ENCODE data around the gene JMJD1C.

DNA sequence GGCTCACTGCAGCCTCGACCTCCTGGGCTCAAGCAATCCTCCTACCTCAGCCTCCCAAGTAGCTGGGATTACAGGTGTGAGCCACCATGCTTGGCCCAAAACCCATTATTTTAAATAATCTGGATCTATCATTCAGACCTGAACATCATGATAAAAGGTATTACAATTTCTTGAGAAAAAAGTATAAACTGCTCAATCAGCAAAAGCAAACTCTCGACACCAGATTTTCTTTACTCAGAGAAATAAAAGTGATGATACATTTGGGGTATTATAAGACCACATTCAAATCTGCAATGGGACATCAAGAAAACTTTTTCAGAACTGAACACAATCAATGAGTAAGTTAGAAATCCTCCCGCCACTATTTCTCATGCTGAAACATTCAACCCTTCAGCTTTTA, 41.2 kb downstream of the JMJD1C start:
- TF ChIP-seq EGR1 (IDR thresholded peaks at IDR 0.05; ENCODE audit: low read depth) (no peak), ELF1 (IDR thresholded peaks at IDR 0.05; ENCODE audit: borderline replicate concordance, low read depth) (no peak), POLR2A (IDR thresholded peaks at IDR 0.05; ENCODE audit: borderline replicate concordance, extremely low read depth, insufficient read depth, insufficient read length) (no peak), POLR2AphosphoS5 (IDR thresholded peaks at IDR 0.05; ENCODE audit: low read depth, low read length) (no peak), EZH2 (IDR thresholded peaks at IDR 0.05) (no peak), RAD21 (IDR thresholded peaks at IDR 0.05; ENCODE audit: low read depth) (no peak), JUND (IDR thresholded peaks at IDR 0.05) (no peak)
- TF ChIP-seq, protein P1, sequence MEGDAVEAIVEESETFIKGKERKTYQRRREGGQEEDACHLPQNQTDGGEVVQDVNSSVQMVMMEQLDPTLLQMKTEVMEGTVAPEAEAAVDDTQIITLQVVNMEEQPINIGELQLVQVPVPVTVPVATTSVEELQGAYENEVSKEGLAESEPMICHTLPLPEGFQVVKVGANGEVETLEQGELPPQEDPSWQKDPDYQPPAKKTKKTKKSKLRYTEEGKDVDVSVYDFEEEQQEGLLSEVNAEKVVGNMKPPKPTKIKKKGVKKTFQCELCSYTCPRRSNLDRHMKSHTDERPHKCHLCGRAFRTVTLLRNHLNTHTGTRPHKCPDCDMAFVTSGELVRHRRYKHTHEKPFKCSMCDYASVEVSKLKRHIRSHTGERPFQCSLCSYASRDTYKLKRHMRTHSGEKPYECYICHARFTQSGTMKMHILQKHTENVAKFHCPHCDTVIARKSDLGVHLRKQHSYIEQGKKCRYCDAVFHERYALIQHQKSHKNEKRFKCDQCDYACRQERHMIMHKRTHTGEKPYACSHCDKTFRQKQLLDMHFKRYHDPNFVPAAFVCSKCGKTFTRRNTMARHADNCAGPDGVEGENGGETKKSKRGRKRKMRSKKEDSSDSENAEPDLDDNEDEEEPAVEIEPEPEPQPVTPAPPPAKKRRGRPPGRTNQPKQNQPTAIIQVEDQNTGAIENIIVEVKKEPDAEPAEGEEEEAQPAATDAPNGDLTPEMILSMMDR (IDR thresholded peaks at IDR 0.05 in 2 of 3, conservative IDR thresholded peaks at IDR 0.05 in 1 of 3; ENCODE audit: borderline replicate concordance in 1 of 3, insufficient read depth in 1 of 3, low read depth in 2 of 3, low read length in 2 of 3): no peak
- TF ChIP-seq, protein P2, sequence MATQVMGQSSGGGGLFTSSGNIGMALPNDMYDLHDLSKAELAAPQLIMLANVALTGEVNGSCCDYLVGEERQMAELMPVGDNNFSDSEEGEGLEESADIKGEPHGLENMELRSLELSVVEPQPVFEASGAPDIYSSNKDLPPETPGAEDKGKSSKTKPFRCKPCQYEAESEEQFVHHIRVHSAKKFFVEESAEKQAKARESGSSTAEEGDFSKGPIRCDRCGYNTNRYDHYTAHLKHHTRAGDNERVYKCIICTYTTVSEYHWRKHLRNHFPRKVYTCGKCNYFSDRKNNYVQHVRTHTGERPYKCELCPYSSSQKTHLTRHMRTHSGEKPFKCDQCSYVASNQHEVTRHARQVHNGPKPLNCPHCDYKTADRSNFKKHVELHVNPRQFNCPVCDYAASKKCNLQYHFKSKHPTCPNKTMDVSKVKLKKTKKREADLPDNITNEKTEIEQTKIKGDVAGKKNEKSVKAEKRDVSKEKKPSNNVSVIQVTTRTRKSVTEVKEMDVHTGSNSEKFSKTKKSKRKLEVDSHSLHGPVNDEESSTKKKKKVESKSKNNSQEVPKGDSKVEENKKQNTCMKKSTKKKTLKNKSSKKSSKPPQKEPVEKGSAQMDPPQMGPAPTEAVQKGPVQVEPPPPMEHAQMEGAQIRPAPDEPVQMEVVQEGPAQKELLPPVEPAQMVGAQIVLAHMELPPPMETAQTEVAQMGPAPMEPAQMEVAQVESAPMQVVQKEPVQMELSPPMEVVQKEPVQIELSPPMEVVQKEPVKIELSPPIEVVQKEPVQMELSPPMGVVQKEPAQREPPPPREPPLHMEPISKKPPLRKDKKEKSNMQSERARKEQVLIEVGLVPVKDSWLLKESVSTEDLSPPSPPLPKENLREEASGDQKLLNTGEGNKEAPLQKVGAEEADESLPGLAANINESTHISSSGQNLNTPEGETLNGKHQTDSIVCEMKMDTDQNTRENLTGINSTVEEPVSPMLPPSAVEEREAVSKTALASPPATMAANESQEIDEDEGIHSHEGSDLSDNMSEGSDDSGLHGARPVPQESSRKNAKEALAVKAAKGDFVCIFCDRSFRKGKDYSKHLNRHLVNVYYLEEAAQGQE (IDR thresholded peaks at IDR 0.05; ENCODE audit: low read depth): no peak
- TF ChIP-seq, protein P3, sequence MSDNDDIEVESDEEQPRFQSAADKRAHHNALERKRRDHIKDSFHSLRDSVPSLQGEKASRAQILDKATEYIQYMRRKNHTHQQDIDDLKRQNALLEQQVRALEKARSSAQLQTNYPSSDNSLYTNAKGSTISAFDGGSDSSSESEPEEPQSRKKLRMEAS (IDR thresholded peaks at IDR 0.05): no peak

All from HCT116 (cell line).